Activated naive CD8-positive, alpha-beta T cell treated with anti-CD3 and anti-CD28 coated beads for 36 hours (primary cell): ENCODE data around the gene ZNF880. TPM values are rescaled to one million over a fixed set of nuclear protein-coding genes. Genes with fewer than 3 reads are reported as not detected.

Experiments
- DNase-seq: peaks from one replicate; pipeline ENCODE4 v3.0.0; 2021
- H3K27ac Mint-ChIP-seq: one replicate; pipeline ENCODE4 v1.8.0; 2022; ENCODE audit warnings: mild to moderate bottlenecking, moderate library complexity, mixed read lengths
- H3K27me3 Mint-ChIP-seq: one replicate; pipeline ENCODE4 v1.8.0; 2022; ENCODE audit warnings: mild to moderate bottlenecking, mixed read lengths
- H3K36me3 Mint-ChIP-seq: one replicate; pipeline ENCODE4 v1.8.0; 2021; ENCODE audit warnings: mild to moderate bottlenecking, mixed read lengths
- H3K4me1 Mint-ChIP-seq: one replicate; pipeline ENCODE4 v1.8.0; 2021; ENCODE audit warnings: mixed read lengths
- H3K4me3 Mint-ChIP-seq: one replicate; pipeline ENCODE4 v1.8.0; 2022; ENCODE audit warnings: mild to moderate bottlenecking, moderate library complexity, mixed read lengths
- H3K9me3 Mint-ChIP-seq: one replicate; pipeline ENCODE4 v1.8.0; 2022; ENCODE audit warnings: mixed read lengths
- total RNA-seq, 2 experiments: library from RNA; stranded (reverse); gene quantifications; one replicate each; pipeline ENCODE4 v1.2.3, GENCODE V29; 2021

ZNF880 gene
- total RNA-seq, 2 experiments from 2014 or later: 15.0 to 19.9 TPM

- H3K9me3 Mint-ChIP-seq: peaks cover 63% of the 10 kb centered on the region
- H3K36me3 Mint-ChIP-seq: peaks cover 95% of the 10 kb centered on the region
- no peak overlapping the region for H3K4me3 Mint-ChIP-seq
- H3K4me1 Mint-ChIP-seq: no peaks in the 10 kb centered on the region
- H3K27ac Mint-ChIP-seq: no peak overlapping the region
- DNase-seq: no peak
- no peaks in the 10 kb centered on the region for H3K27me3 Mint-ChIP-seq
Observed at GRCh38 chr19:52410276-52410675, 40.6 kb downstream of the ZNF880 start.

DNA sequence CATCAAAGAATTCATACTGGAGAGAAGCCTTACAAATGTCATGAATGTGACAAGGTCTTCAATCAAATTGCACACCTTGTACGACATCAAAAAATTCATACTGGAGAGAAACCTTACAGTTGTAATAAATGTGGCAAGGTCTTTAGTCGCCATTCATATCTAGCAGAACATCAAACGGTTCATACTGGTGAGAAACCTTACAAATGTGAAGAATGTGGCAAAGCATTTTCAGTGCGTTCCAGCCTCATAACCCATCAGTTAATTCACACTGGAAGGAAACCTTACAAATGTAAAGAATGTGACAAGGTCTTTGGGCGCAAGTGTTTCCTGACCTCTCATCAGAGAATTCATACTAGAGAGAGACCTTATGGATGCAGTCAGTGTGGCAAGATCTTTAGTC lies 46.0 kb downstream of the ZNF880 start:
- DNase-seq: no peak
- Mint-ChIP-seq H3K9me3 (peaks cover 66% of the 10 kb centered on the region), H3K27me3 (no peaks in the 10 kb centered on the region), H3K36me3 (peaks cover 52% of the 10 kb centered on the region), H3K27ac (no peak overlapping the region), H3K4me1 (no peaks in the 10 kb centered on the region), H3K4me3 (no peak overlapping the region)

DNA sequence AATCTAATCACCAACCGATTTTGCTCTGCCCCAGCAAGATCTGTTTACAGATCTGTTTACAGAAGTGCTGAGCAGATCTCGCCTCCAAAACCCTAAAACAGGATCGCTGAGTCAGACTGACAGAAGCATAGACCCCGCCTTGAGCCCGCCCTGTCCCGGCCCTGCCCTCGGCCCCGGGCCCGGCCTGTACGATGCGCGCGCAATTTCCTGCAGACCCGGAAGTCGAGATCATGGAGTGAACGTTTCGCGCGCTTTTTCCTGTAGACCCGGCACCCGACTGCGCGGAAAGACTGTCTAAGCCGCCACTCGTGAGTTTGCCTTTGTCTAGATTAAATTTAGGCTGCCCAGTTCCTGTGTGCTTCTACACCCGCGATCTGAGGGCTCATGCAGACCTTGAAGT lies 59.2 kb downstream of the ZNF880 start, which contains the start of gene ZNF534:
ZNF534 (plus strand) TSS at position 212 of the 400 bp plus-strand sequence. CDS start 2,327 bp downstream, outside the sequence.
- no peak for DNase-seq
- Mint-ChIP-seq H3K27ac (no peak within 1 kb of the TSS), H3K36me3 (peaks cover 23% of the 10 kb centered on the region), H3K9me3 (peaks cover 57% of the 10 kb centered on the region), H3K4me1 (no peaks in the 10 kb centered on the region), H3K4me3 (no peak within 1 kb of the TSS), H3K27me3 (no peaks in the 10 kb centered on the region)

Other genes starting within 250 kb of the ZNF880 start
- gene ZNF616, start 230.0 kb upstream of the ZNF880 start, total RNA-seq: 1 to 10 TPM; 9.0 to 9.5 TPM
- 10 to 100 TPM; 10.0 to 12.0 TPM for gene ZNF836, start 198.3 kb upstream of the ZNF880 start, total RNA-seq
- 100 to 1,000 TPM; 222 to 244 TPM for gene PPP2R1A, start 179.9 kb upstream of the ZNF880 start, total RNA-seq
- gene ZNF766, start 100.3 kb upstream of the ZNF880 start, total RNA-seq: 10 to 100 TPM; 28.6 to 31.4 TPM
- 1 to 10 TPM; 5.7 to 6.4 TPM for gene ZNF480, start 72.8 kb upstream of the ZNF880 start, total RNA-seq
- 1 to 10 TPM; 2.4 to 2.9 TPM for gene ZNF610, start 33.7 kb upstream of the ZNF880 start, total RNA-seq
- gene ZNF528, start 27.9 kb downstream of the ZNF880 start, total RNA-seq: 10 to 100 TPM in 1 of 2 experiments, 1 to 10 TPM in 1; 9.4 to 11.2 TPM
- gene ZNF534, start 59.2 kb downstream of the ZNF880 start, total RNA-seq: not detected
- 1 to 10 TPM in 1 of 2 experiments, under 1 TPM in 1; 0.93 to 1.1 TPM for gene ZNF578, start 83.6 kb downstream of the ZNF880 start, total RNA-seq
- 10 to 100 TPM; 21.1 to 25.7 TPM for gene ZNF808, start 157.7 kb downstream of the ZNF880 start, total RNA-seq
- 10 to 100 TPM; 18.9 to 19.2 TPM for gene ZNF701, start 200.4 kb downstream of the ZNF880 start, total RNA-seq